Neural progenitor cell (in vitro differentiated cells): ENCODE results near the gene JMJD7. TPM values are rescaled to one million over a fixed set of nuclear protein-coding genes. Genes with fewer than 3 reads are reported as not detected.

ENCODE experiments used
- DNase-seq: peaks from one replicate; pipeline ENCODE4 v3.0.0-alpha.2; 2016; ENCODE audit warnings: low spot score
- H2AFZ ChIP-seq: fragments of 200-600 bp; sonication (generic); replicated peaks from 2 replicates; pipeline ENCODE4 v1.6.1; 2016; ENCODE audit warnings: antibody characterized with exemption
- H3F3A ChIP-seq: fragments of 200-600 bp; sonication (generic); 2 replicates; pipeline ENCODE4 v1.6.1; 2016; ENCODE audit warnings: antibody characterized with exemption, low read depth
- H3K27ac ChIP-seq: fragments of 200-600 bp; sonication (generic); 2 replicates; pipeline ENCODE4 v1.5.1; 2016; ENCODE audit warnings: mild to moderate bottlenecking
- H3K27me3 ChIP-seq: fragments of 200-600 bp; sonication (generic); 2 replicates; pipeline ENCODE4 v1.6.1; 2016; ENCODE audit warnings: mild to moderate bottlenecking, moderate library complexity
- H3K36me3 ChIP-seq: fragments of 200-600 bp; sonication (generic); 2 replicates; pipeline ENCODE4 v1.5.1; 2016
- H3K4me1 ChIP-seq: fragments of 200-600 bp; sonication (generic); 2 replicates; pipeline ENCODE4 v1.6.1; 2016; ENCODE audit warnings: mixed run types
- H3K4me2 ChIP-seq: fragments of 200-600 bp; sonication (generic); 2 replicates; pipeline ENCODE4 v1.6.1; 2016
- H3K4me3 ChIP-seq: fragments of 200-600 bp; sonication (generic); 2 replicates; pipeline ENCODE4 v1.5.1; 2016
- H3K79me2 ChIP-seq: fragments of 200-600 bp; sonication (generic); 2 replicates; pipeline ENCODE4 v1.6.1; 2016; ENCODE audit warnings: low read depth
- H3K9ac ChIP-seq: fragments of 200-600 bp; sonication (generic); 2 replicates; pipeline ENCODE4 v1.6.1; 2016
- H3K9me3 ChIP-seq: fragments of 200-600 bp; sonication (generic); 2 replicates; pipeline ENCODE4 v1.5.1; 2016; ENCODE audit warnings: low read depth
- H4K20me1 ChIP-seq: fragments of 200-600 bp; sonication (generic); 2 replicates; pipeline ENCODE4 v1.6.1; 2016; ENCODE audit warnings: low read depth
- H3K27ac Mint-ChIP-seq: 3 replicates; pipeline ENCODE4 v1.8.0; 2021; ENCODE audit warnings: mixed read lengths
- H3K27me3 Mint-ChIP-seq: 2 replicates; pipeline ENCODE4 v1.8.0; 2022; ENCODE audit warnings: low read depth, mild to moderate bottlenecking, inconsistent platforms, moderate library complexity, mixed read lengths; ENCODE audit not compliant: insufficient read depth
- H3K36me3 Mint-ChIP-seq: 3 replicates; pipeline ENCODE4 v1.8.0; 2021; ENCODE audit warnings: mixed read lengths
- H3K4me1 Mint-ChIP-seq: 3 replicates; pipeline ENCODE4 v1.8.0; 2021; ENCODE audit warnings: mixed read lengths
- H3K4me3 Mint-ChIP-seq: 3 replicates; pipeline ENCODE4 v1.8.0; 2021; ENCODE audit warnings: mild to moderate bottlenecking, moderate library complexity, mixed read lengths
- H3K9me3 Mint-ChIP-seq: 3 replicates; pipeline ENCODE4 v1.8.0; 2020; ENCODE audit warnings: mixed read lengths
- CTCF ChIP-seq: fragments of 200-600 bp; sonication (generic); IDR thresholded peaks from 2 replicates; pipeline ENCODE4 v1.5.1; 2017; ENCODE audit warnings: antibody characterized with exemption, mild to moderate bottlenecking
- EZH2 ChIP-seq: fragments of 200-600 bp; sonication (generic); IDR thresholded peaks from 2 replicates; pipeline ENCODE4 v1.6.1; 2017; ENCODE audit warnings: antibody characterized with exemption, mild to moderate bottlenecking, moderate library complexity
- EZH2phosphoT487 ChIP-seq: fragments of 200-600 bp; sonication (generic); IDR thresholded peaks from 2 replicates; pipeline ENCODE4 v1.6.1; 2017; ENCODE audit warnings: antibody characterized with exemption
- total RNA-seq: library from RNA; depleted of rRNA; stranded (reverse); fragments of >200 nt; gene quantifications from 2 replicates; pipeline ENCODE4 v1.2.3, GENCODE V29; 2015; ENCODE audit warnings: low replicate concordance

Gene JMJD7
- total RNA-seq, 1 donor from 2014 or later: 13.4 TPM

GRCh38 chr15:41861736-41862356, 34.0 kb downstream of the JMJD7 start:
- H3K27ac Mint-ChIP-seq: peak overlapping the region; percentile 25
- peaks cover 44% of the 10 kb centered on the region for H3K4me1 Mint-ChIP-seq
- Histone ChIP-seq H2AFZ (no peak overlapping the region), H3K9me3 (no peaks in the 10 kb centered on the region), H4K20me1 (no peaks in the 10 kb centered on the region), H3K27me3 (no peaks in the 10 kb centered on the region), H3F3A (no peaks in the 10 kb centered on the region), H3K4me2 (no peak overlapping the region), H3K27ac (no peak overlapping the region), H3K4me3 (no peak overlapping the region), H3K9ac (no peak overlapping the region), H3K36me3 (no peaks in the 10 kb centered on the region), H3K79me2 (no peaks in the 10 kb centered on the region), H3K4me1 (peaks cover 20% of the 10 kb centered on the region)
- TF ChIP-seq CTCF: no peak
- no peak for TF ChIP-seq EZH2
- TF ChIP-seq EZH2phosphoT487: no peak
- H3K27me3 Mint-ChIP-seq: peaks cover 9% of the 10 kb centered on the region
- DNase-seq: peak; percentile 44
- no peaks in the 10 kb centered on the region for H3K36me3 Mint-ChIP-seq
- H3K9me3 Mint-ChIP-seq: no peaks in the 10 kb centered on the region
- no peak overlapping the region for H3K4me3 Mint-ChIP-seq

- DNase-seq: no peak
- no peak overlapping the region for H3K4me3 ChIP-seq
- peak overlapping the region; percentile 50 for H2AFZ ChIP-seq
- no peaks in the 10 kb centered on the region for H3K27me3 ChIP-seq
- no peak overlapping the region for H3K9ac ChIP-seq
- no peaks in the 10 kb centered on the region for H3K36me3 ChIP-seq
- H3K79me2 ChIP-seq: no peaks in the 10 kb centered on the region
- Mint-ChIP-seq H3K4me1 (peaks cover 50% of the 10 kb centered on the region), H3K4me3 (no peak overlapping the region), H3K9me3 (no peaks in the 10 kb centered on the region), H3K27me3 (peaks cover 13% of the 10 kb centered on the region), H3K36me3 (no peaks in the 10 kb centered on the region), H3K27ac (peak overlapping the region; percentile 93)
- H4K20me1 ChIP-seq: no peaks in the 10 kb centered on the region
- H3K9me3 ChIP-seq: no peaks in the 10 kb centered on the region
- no peaks in the 10 kb centered on the region for H3F3A ChIP-seq
- no peak overlapping the region for H3K27ac ChIP-seq
- TF ChIP-seq EZH2 (no peak), CTCF (no peak), EZH2phosphoT487 (no peak)
- no peak overlapping the region for H3K4me2 ChIP-seq
- H3K4me1 ChIP-seq: peaks cover 22% of the 10 kb centered on the region
Measured at GRCh38 chr15:41862515-41863116, 34.7 kb downstream of the JMJD7 start.

GRCh38 chr15:41865490-41866055, 37.7 kb downstream of the JMJD7 start:
- no peak for DNase-seq
- Histone ChIP-seq H3K4me2 (peak overlapping the region; percentile 27), H3K27ac (no peak overlapping the region), H4K20me1 (no peaks in the 10 kb centered on the region), H2AFZ (no peak overlapping the region), H3K27me3 (no peaks in the 10 kb centered on the region), H3K36me3 (no peaks in the 10 kb centered on the region), H3K4me1 (peaks cover 22% of the 10 kb centered on the region), H3K9ac (no peak overlapping the region), H3F3A (no peaks in the 10 kb centered on the region), H3K79me2 (no peaks in the 10 kb centered on the region), H3K4me3 (no peak overlapping the region), H3K9me3 (no peaks in the 10 kb centered on the region)
- TF ChIP-seq CTCF (no peak), EZH2 (no peak), EZH2phosphoT487 (no peak)
- H3K9me3 Mint-ChIP-seq: no peaks in the 10 kb centered on the region
- H3K36me3 Mint-ChIP-seq: no peaks in the 10 kb centered on the region
- H3K27ac Mint-ChIP-seq: no peak overlapping the region
- H3K27me3 Mint-ChIP-seq: peaks cover 15% of the 10 kb centered on the region
- H3K4me1 Mint-ChIP-seq: peaks cover 53% of the 10 kb centered on the region
- no peak overlapping the region for H3K4me3 Mint-ChIP-seq
